IMR-90 (cell line): Measurements from ENCODE around the gene RAD23B. TPM values are rescaled to one million over a fixed set of nuclear protein-coding genes. Genes with fewer than 3 reads are reported as not detected.

Experiments
- ATAC-seq: fragments of 200-7000 bp; cut with Tn5 transposase; 2 replicates; pipeline ENCODE4 v1.9.1; 2020; ENCODE audit warnings: low read depth, mild to moderate bottlenecking, moderate library complexity
- BruUV-seq: library from RNA; stranded (reverse); fragments of 400-500 nt; replicated peaks from 2 replicates; lab custom pipeline; 2021; lab: Mats Ljungman, UMichigan
- CTCF ChIA-PET: fragments of 300-600 bp; formaldehyde crosslinking; extraction: SDS; loops from one replicate; lab custom pipeline; 2021; ENCODE audit warnings: antibody characterized with exemption; lab: Yijun Ruan, JAX
- POLR2A ChIA-PET: fragments of 300-600 bp; sonication (Branson Sonifier 250); formaldehyde crosslinking; loops from one replicate; lab custom pipeline; 2022; ENCODE audit warnings: antibody characterized with exemption; ENCODE audit not compliant: unreplicated experiment; lab: Charles Lee
- DNase-seq: peaks from one replicate; pipeline ENCODE4 v3.0.0; 2013
- H2AFZ ChIP-seq: replicated peaks from 2 replicates; pipeline ENCODE3; 2013; ENCODE audit warnings: low read length, mild to moderate bottlenecking; ENCODE audit not compliant: poor library complexity
- H2AK5ac ChIP-seq: 2 replicates; pipeline ENCODE4 v1.6.1; 2013; ENCODE audit warnings: low read depth, low read length, inconsistent platforms
- H2AK9ac ChIP-seq: replicated peaks from 2 replicates; pipeline ENCODE3; 2013; ENCODE audit warnings: mild to moderate bottlenecking, low read depth, low read length, moderate library complexity; ENCODE audit not compliant: poor library complexity
- H2BK120ac ChIP-seq: 2 replicates; pipeline ENCODE4 v1.6.1; 2013; ENCODE audit warnings: low read depth, low read length, inconsistent platforms
- H2BK15ac ChIP-seq: 3 replicates; pipeline ENCODE4 v1.6.1; 2013; ENCODE audit warnings: low read depth, low read length, inconsistent platforms
- H2BK20ac ChIP-seq: 2 replicates; pipeline ENCODE4 v1.6.1; 2013; ENCODE audit warnings: low read depth, mild to moderate bottlenecking, inconsistent platforms, low read length, moderate library complexity
- H2BK5ac ChIP-seq: 2 replicates; pipeline ENCODE4 v1.6.1; 2013; ENCODE audit warnings: mild to moderate bottlenecking, low read depth, low read length, inconsistent platforms; ENCODE audit not compliant: poor library complexity, severe bottlenecking
- H3K14ac ChIP-seq: replicated peaks from 2 replicates; pipeline ENCODE4 v1.6.1; 2013; ENCODE audit warnings: low read depth, low read length, inconsistent platforms
- H3K18ac ChIP-seq: 2 replicates; pipeline ENCODE4 v1.6.1; 2013; ENCODE audit warnings: low read depth, low read length, control low read depth
- H3K23ac ChIP-seq: 2 replicates; pipeline ENCODE4 v1.6.1; 2013; ENCODE audit warnings: low read depth, low read length, inconsistent platforms
- H3K27ac ChIP-seq: 2 replicates; pipeline ENCODE4 v1.5.1; 2013; ENCODE audit warnings: mild to moderate bottlenecking, control low read depth, low read length; ENCODE audit not compliant: insufficient read depth
- H3K27me3 ChIP-seq: 2 replicates; pipeline ENCODE4 v1.6.1; 2013; ENCODE audit warnings: low read length; ENCODE audit not compliant: control insufficient read depth, insufficient read depth
- H3K36me3 ChIP-seq: 2 replicates; pipeline ENCODE4 v1.6.1; 2013; ENCODE audit warnings: low read length, mixed read lengths; ENCODE audit not compliant: control insufficient read depth, insufficient read depth
- H3K4ac ChIP-seq: 2 replicates; pipeline ENCODE4 v1.6.1; 2013; ENCODE audit warnings: low read depth, low read length, inconsistent platforms
- H3K4me1 ChIP-seq: 2 replicates; pipeline ENCODE4 v1.6.1; 2013; ENCODE audit warnings: low read length, mixed read lengths; ENCODE audit not compliant: control insufficient read depth, insufficient read depth
- H3K4me2 ChIP-seq: 2 replicates; pipeline ENCODE4 v1.6.1; 2013; ENCODE audit warnings: low read depth, mild to moderate bottlenecking, control low read depth, low read length, moderate library complexity
- H3K4me3 ChIP-seq: 2 replicates; pipeline ENCODE4 v1.5.1; 2013; ENCODE audit warnings: low read depth, mild to moderate bottlenecking, control low read depth, low read length, moderate library complexity; ENCODE audit not compliant: insufficient read depth
- H3K56ac ChIP-seq: 2 replicates; pipeline ENCODE4 v1.6.1; 2013; ENCODE audit warnings: low read length, inconsistent platforms; ENCODE audit not compliant: insufficient read depth; ENCODE audit errors: extremely low read depth
- H3K79me1 ChIP-seq, 2 experiments: 2 replicates each; pipeline ENCODE4 v1.6.1; 2013; ENCODE audit warnings: low read length in 2 of 2, inconsistent platforms in 1 of 2, low read depth in 1 of 2
- H3K9ac ChIP-seq: 2 replicates; pipeline ENCODE4 v1.6.1; 2013; ENCODE audit warnings: low read depth, low read length, control low read depth
- H3K9me1 ChIP-seq: 2 replicates; pipeline ENCODE4 v1.6.1; 2013; ENCODE audit warnings: low read length, inconsistent platforms; ENCODE audit not compliant: insufficient read depth
- H3K9me3 ChIP-seq: 2 replicates; pipeline ENCODE4 v1.6.1; 2013; ENCODE audit warnings: low read length; ENCODE audit not compliant: control insufficient read depth, insufficient read depth
- H4K20me1 ChIP-seq: 2 replicates; pipeline ENCODE4 v1.6.1; 2013; ENCODE audit warnings: low read length, inconsistent platforms; ENCODE audit not compliant: insufficient read depth
- H4K5ac ChIP-seq: 2 replicates; pipeline ENCODE4 v1.6.1; 2013; ENCODE audit warnings: mild to moderate bottlenecking, low read depth, low read length, control low read depth
- H4K8ac ChIP-seq, 2 experiments: 2 replicates each; pipeline ENCODE4 v1.6.1; 2013; ENCODE audit warnings: low read depth in 2 of 2, low read length in 2 of 2, control low read depth in 1 of 2, inconsistent platforms in 1 of 2
- H4K91ac ChIP-seq: 2 replicates; pipeline ENCODE4 v1.6.1; 2013; ENCODE audit warnings: low read depth, low read length, inconsistent platforms; ENCODE audit not compliant: insufficient read depth
- BHLHE40 ChIP-seq: fragments of 150-350 bp; IDR thresholded peaks from 2 replicates; pipeline ENCODE4 v1.6.1; 2016; ENCODE audit warnings: mild to moderate bottlenecking, low read depth, low read length
- CEBPB ChIP-seq: IDR thresholded peaks from 2 replicates; pipeline ENCODE4 v1.6.1; 2012; ENCODE audit warnings: low read depth, low read length, improper control_type of control experiment
- CHD1 ChIP-seq: IDR thresholded peaks from 2 replicates; pipeline ENCODE4 v1.6.1; 2012; ENCODE audit warnings: low read depth, low read length, improper control_type of control experiment
- FOS ChIP-seq: fragments of 150-350 bp; IDR thresholded peaks from 2 replicates; pipeline ENCODE4 v1.6.1; 2016; ENCODE audit warnings: low read depth, low read length
- MAFK ChIP-seq: IDR thresholded peaks from 2 replicates; pipeline ENCODE4 v1.6.1; 2012; ENCODE audit warnings: low read depth, low read length, improper control_type of control experiment
- MAZ ChIP-seq: IDR thresholded peaks from 2 replicates; pipeline ENCODE4 v1.6.1; 2012; ENCODE audit warnings: low read depth, mild to moderate bottlenecking, low read length, improper control_type of control experiment, moderate library complexity, borderline replicate concordance
- MXI1 ChIP-seq: IDR thresholded peaks from 2 replicates; pipeline ENCODE4 v1.6.1; 2012; ENCODE audit warnings: low read depth, mild to moderate bottlenecking, low read length, moderate library complexity, borderline replicate concordance
- NFE2L2 ChIP-seq: fragments of 150-350 bp; IDR thresholded peaks from 2 replicates; pipeline ENCODE4 v1.6.1; 2016; ENCODE audit warnings: low read depth, mild to moderate bottlenecking, low read length
- POLR2A ChIP-seq: IDR thresholded peaks from 2 replicates; pipeline ENCODE4 v1.6.1; 2012; ENCODE audit warnings: mild to moderate bottlenecking, low read depth, low read length
- RAD21 ChIP-seq: IDR thresholded peaks from 2 replicates; pipeline ENCODE4 v1.6.1; 2012; ENCODE audit warnings: low read length, improper control_type of control experiment
- RCOR1 ChIP-seq: IDR thresholded peaks from 2 replicates; pipeline ENCODE4 v1.6.1; 2012; ENCODE audit warnings: mild to moderate bottlenecking, low read length, improper control_type of control experiment; ENCODE audit not compliant: insufficient replicate concordance
- RFX5 ChIP-seq: IDR thresholded peaks from 2 replicates; pipeline ENCODE4 v1.8.0; 2012; ENCODE audit warnings: low read depth, mild to moderate bottlenecking, low read length, moderate library complexity
- SMC3 ChIP-seq: fragments of 150-350 bp; IDR thresholded peaks from 2 replicates; pipeline ENCODE4 v1.6.1; 2016; ENCODE audit warnings: low read depth, mild to moderate bottlenecking, antibody characterized with exemption, low read length, moderate library complexity
- WGBS, 2 experiments: methylation state at CpG; one replicate each; pipeline versions ENCODE4 v1.1.5 to v1.1.7; 2013; ENCODE audit warnings: missing lambda C conversion rate in 2 of 2; ENCODE audit not compliant: insufficient read length in 1 of 2; ENCODE audit errors: extremely low coverage in 2 of 2; 5-methylcytosine and 5-hydroxymethylcytosine counted together
- dilution Hi-C: fragments of 300-500 bp; cut with HindIII; formaldehyde crosslinking; loops from one replicate; pipeline ENCODE4 v1.14.3; 2018; ENCODE audit warnings: low sequenced_read_pairs; ENCODE audit not compliant: unreplicated experiment
- in situ Hi-C: fragments of 300-500 bp; cut with MboI; formaldehyde crosslinking; loops from 3 replicates; pipeline ENCODE4 v1.14.3; 2019; ENCODE audit warnings: low sequenced_read_pairs, inconsistent platforms, mixed read lengths
- intact Hi-C: fragments of 100-400 bp; cut with micrococcal nuclease; formaldehyde crosslinking; loops from 2 replicates; pipeline ENCODE4 v1.10.0; 2022
- polyA plus RNA-seq, 3 experiments: library from polyadenylated mRNA; depleted of rRNA; stranded (reverse); fragments of >200 nt; gene quantifications; 2 replicates each; pipeline ENCODE4 v1.2.3, GENCODE V29; 2012; ENCODE audit warnings: low replicate concordance in 1 of 3
- total RNA-seq: library from RNA; depleted of rRNA; stranded (reverse); fragments of >200 nt; gene quantifications from 2 replicates; pipeline ENCODE4 v1.2.3, GENCODE V29; 2012
- TF ChIP-seq, protein P1 (sequence below): fragments of 150-350 bp; IDR thresholded peaks from 2 replicates; pipeline ENCODE4 v1.6.1; 2016; ENCODE audit warnings: low read depth, mild to moderate bottlenecking, low read length, moderate library complexity, borderline replicate concordance
- TF ChIP-seq, protein P2 (sequence below): conservative IDR thresholded peaks from 2 replicates; pipeline ENCODE4 v1.5.1; 2012; ENCODE audit warnings: mild to moderate bottlenecking, low read depth, low read length, improper control_type of control experiment
- TF ChIP-seq, protein P3 (sequence below): fragments of 150-350 bp; IDR thresholded peaks from 2 replicates; pipeline ENCODE4 v1.6.1; 2017; ENCODE audit warnings: mild to moderate bottlenecking, antibody characterized with exemption, low read length, low read depth

RAD23B gene
- total and polyA plus RNA-seq, 2 of the 4 experiments (the other 2 are of a cell fraction), result 126 to 148 TPM

DNA sequence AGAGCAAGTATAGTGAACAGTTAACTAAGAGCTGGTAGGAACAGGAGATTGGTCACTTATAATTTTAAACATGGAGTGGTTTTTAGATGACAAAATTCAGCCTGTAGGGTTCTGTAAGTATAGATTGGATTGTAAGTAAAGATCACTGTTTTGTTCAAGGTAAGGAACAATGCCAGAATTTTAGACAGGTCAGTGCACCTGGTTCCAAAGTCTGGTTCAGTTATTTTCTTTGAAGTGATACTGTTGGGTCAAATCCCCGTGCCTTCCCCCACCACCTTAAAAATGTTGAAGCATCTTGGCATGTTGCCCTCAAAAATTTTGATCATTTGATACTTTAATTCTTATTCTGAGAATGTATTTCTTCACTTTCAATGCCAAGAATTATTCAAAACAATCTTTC lies 12.9 kb downstream of the RAD23B start:
- no peak overlapping the region for H2AK9ac ChIP-seq
- peaks cover 9% of the 10 kb centered on the region for H3K9me1 ChIP-seq
- ChIA-PET CTCF (no interaction called here), POLR2A (no interaction called here)
- no peak overlapping the region for H2BK120ac ChIP-seq
- intact Hi-C loops, result no loop called here
- H3K18ac ChIP-seq, result no peak overlapping the region
- ATAC-seq (no peak), DNase-seq (no peak)
- H3K36me3 ChIP-seq, result peaks cover 2% of the 10 kb centered on the region; the same call in 1 of the 2 replicates
- H3K27ac ChIP-seq, result no peak overlapping the region
- H3K9me3 ChIP-seq, result no peaks in the 10 kb centered on the region
- H4K20me1 ChIP-seq, result peaks cover 88% of the 10 kb centered on the region
- in situ Hi-C loops, result loop anchor here (25.0 kb wide), 1 partner anchor 409 kb away; no protein-coding TSS in a partner anchor
- no peak overlapping the region for H3K4me2 ChIP-seq
- no peak overlapping the region for H3K9ac ChIP-seq
- peaks cover 2 to 28% of the 10 kb centered on the region in 2 experiments; a peak in 3 of 4 replicates for H3K79me1 ChIP-seq
- H3K4me1 ChIP-seq, result peaks cover 7% of the 10 kb centered on the region
- no peak overlapping the region for H2BK15ac ChIP-seq
- H2BK5ac ChIP-seq, result no peak overlapping the region
- no peak overlapping the region for H2AK5ac ChIP-seq
- no peak overlapping the region for H3K23ac ChIP-seq
- H3K56ac ChIP-seq, result no peak overlapping the region
- H3K14ac ChIP-seq, result no peak overlapping the region
- no peak overlapping the region for H4K5ac ChIP-seq
- H3K27me3 ChIP-seq, result no peaks in the 10 kb centered on the region
- TF ChIP-seq CHD1 (no peak), BHLHE40 (no peak), NFE2L2 (no peak), MAZ (no peak), RAD21 (no peak), RFX5 (no peak), MXI1 (no peak), MAFK (no peak), CEBPB (no peak), POLR2A (no peak), RCOR1 (no peak), FOS (no peak), SMC3 (no peak)
- TF ChIP-seq, protein P1, sequence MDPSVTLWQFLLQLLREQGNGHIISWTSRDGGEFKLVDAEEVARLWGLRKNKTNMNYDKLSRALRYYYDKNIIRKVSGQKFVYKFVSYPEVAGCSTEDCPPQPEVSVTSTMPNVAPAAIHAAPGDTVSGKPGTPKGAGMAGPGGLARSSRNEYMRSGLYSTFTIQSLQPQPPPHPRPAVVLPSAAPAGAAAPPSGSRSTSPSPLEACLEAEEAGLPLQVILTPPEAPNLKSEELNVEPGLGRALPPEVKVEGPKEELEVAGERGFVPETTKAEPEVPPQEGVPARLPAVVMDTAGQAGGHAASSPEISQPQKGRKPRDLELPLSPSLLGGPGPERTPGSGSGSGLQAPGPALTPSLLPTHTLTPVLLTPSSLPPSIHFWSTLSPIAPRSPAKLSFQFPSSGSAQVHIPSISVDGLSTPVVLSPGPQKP, result no peak
- TF ChIP-seq, protein P2, sequence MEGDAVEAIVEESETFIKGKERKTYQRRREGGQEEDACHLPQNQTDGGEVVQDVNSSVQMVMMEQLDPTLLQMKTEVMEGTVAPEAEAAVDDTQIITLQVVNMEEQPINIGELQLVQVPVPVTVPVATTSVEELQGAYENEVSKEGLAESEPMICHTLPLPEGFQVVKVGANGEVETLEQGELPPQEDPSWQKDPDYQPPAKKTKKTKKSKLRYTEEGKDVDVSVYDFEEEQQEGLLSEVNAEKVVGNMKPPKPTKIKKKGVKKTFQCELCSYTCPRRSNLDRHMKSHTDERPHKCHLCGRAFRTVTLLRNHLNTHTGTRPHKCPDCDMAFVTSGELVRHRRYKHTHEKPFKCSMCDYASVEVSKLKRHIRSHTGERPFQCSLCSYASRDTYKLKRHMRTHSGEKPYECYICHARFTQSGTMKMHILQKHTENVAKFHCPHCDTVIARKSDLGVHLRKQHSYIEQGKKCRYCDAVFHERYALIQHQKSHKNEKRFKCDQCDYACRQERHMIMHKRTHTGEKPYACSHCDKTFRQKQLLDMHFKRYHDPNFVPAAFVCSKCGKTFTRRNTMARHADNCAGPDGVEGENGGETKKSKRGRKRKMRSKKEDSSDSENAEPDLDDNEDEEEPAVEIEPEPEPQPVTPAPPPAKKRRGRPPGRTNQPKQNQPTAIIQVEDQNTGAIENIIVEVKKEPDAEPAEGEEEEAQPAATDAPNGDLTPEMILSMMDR, result no peak
- TF ChIP-seq, protein P3, sequence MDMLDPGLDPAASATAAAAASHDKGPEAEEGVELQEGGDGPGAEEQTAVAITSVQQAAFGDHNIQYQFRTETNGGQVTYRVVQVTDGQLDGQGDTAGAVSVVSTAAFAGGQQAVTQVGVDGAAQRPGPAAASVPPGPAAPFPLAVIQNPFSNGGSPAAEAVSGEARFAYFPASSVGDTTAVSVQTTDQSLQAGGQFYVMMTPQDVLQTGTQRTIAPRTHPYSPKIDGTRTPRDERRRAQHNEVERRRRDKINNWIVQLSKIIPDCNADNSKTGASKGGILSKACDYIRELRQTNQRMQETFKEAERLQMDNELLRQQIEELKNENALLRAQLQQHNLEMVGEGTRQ, result no peak
- no peak overlapping the region for H2BK20ac ChIP-seq
- dilution Hi-C loops, result no loop called here
- BruUV-seq, result no TSS peak
- no peak overlapping the region for H2AFZ ChIP-seq
- H3K4me3 ChIP-seq, result no peak overlapping the region
- H4K8ac ChIP-seq, result no peak overlapping the region
- no CpG with 5 or more reads among the region's 1 CpG for WGBS, 2 experiments
- no peak overlapping the region for H3K4ac ChIP-seq
- no peak overlapping the region for H4K91ac ChIP-seq
